ENCODE results near the gene DELE1. TPM values are rescaled to one million over a fixed set of nuclear protein-coding genes. Genes with fewer than 3 reads are reported as not detected.

Gene DELE1
- total and polyA plus RNA-seq, 2 donors (not counting 1 experiment from before 2014, with no cell fraction given): 124 to 127 TPM

- Histone ChIP-seq H3K36me3 (replicated peaks in 1 of 2; ENCODE audit: control extremely low read depth in 1 of 2, control insufficient read depth in 1 of 2, extremely low read depth in 1 of 2, insufficient read depth in 2 of 2, low read length in 1 of 2) (peaks cover 2 to 18% of the 10 kb centered on the region in 2 experiments), H3K4me3 (ENCODE audit: control extremely low read depth in 1 of 5, extremely low read depth in 1 of 5, insufficient read depth in 1 of 5, low read depth in 2 of 5, low read length in 4 of 5) (no peak overlapping the region), H3K27me3 (replicated peaks in 1 of 4; ENCODE audit: control extremely low read depth in 1 of 4, control insufficient read depth in 3 of 4, insufficient read depth in 4 of 4, low read length in 3 of 4) (no peaks in the 10 kb centered on the region), H3K9ac (ENCODE audit: low read length) (no peak overlapping the region), H2AFZ (ENCODE audit: insufficient read depth, low read depth, low read length, poor library complexity, severe bottlenecking) (no peak overlapping the region), H3K9me3 (ENCODE audit: control extremely low read depth in 1 of 3, control insufficient read depth in 2 of 3, insufficient read depth in 1 of 3, low read length in 2 of 3) (no peaks in the 10 kb centered on the region), H3K4me1 (ENCODE audit: control insufficient read depth in 2 of 2, insufficient read depth in 2 of 2, low read length in 2 of 2) (no peaks in the 10 kb centered on the region), H4K20me1 (ENCODE audit: control insufficient read depth, insufficient read depth, low read length, poor library complexity, severe bottlenecking) (no peaks in the 10 kb centered on the region), H3K27ac (ENCODE audit: low read length in 2 of 2) (no peak overlapping the region), H3K79me2 (ENCODE audit: control insufficient read depth, insufficient read depth, low read length) (no peaks in the 10 kb centered on the region), H3K4me2 (replicated peaks; ENCODE audit: low read depth, low read length, poor library complexity, severe bottlenecking) (no peak overlapping the region)
- no peak for ATAC-seq (ENCODE audit: low read depth)
- no peaks in the 10 kb centered on the region for H3K27me3 Mint-ChIP-seq
- 76% methylated on average over 5 of the region's 9 CpGs for WGBS (ENCODE audit: insufficient coverage)
- CTCF ChIA-PET: interaction anchor here (1.1 to 4.5 kb wide), 3 partner anchors 18 to 279 kb away, joined by 3 to 25 read pairs (median 4); no protein-coding TSS in a partner anchor
- DNase-seq: no peak
- no peak overlapping the region for H3K4me3 Mint-ChIP-seq
- intact Hi-C loops (cut with micrococcal nuclease): no loop called here
- POLR2A ChIA-PET: no interaction called here
- H3K4me1 Mint-ChIP-seq: no peaks in the 10 kb centered on the region
- H3K27ac Mint-ChIP-seq: no peak overlapping the region
- TF ChIP-seq, protein P1, sequence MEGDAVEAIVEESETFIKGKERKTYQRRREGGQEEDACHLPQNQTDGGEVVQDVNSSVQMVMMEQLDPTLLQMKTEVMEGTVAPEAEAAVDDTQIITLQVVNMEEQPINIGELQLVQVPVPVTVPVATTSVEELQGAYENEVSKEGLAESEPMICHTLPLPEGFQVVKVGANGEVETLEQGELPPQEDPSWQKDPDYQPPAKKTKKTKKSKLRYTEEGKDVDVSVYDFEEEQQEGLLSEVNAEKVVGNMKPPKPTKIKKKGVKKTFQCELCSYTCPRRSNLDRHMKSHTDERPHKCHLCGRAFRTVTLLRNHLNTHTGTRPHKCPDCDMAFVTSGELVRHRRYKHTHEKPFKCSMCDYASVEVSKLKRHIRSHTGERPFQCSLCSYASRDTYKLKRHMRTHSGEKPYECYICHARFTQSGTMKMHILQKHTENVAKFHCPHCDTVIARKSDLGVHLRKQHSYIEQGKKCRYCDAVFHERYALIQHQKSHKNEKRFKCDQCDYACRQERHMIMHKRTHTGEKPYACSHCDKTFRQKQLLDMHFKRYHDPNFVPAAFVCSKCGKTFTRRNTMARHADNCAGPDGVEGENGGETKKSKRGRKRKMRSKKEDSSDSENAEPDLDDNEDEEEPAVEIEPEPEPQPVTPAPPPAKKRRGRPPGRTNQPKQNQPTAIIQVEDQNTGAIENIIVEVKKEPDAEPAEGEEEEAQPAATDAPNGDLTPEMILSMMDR (IDR thresholded peaks at IDR 0.05): no peak
- no peak for TF ChIP-seq EZH2 (IDR thresholded peaks at IDR 0.05; ENCODE audit: borderline replicate concordance, insufficient read depth, low read depth, low read length, poor library complexity, severe bottlenecking)
- H3K9me3 Mint-ChIP-seq (ENCODE audit: insufficient read depth): no peaks in the 10 kb centered on the region
Observed at GRCh38 chr5:141942185-141942857, 18.6 kb downstream of the DELE1 start.

- H3K79me2 ChIP-seq (ENCODE audit: control insufficient read depth, insufficient read depth, low read length): no peaks in the 10 kb centered on the region
- Mint-ChIP-seq H3K27me3 (no peaks in the 10 kb centered on the region), H3K4me1 (no peaks in the 10 kb centered on the region), H3K9me3 (ENCODE audit: insufficient read depth) (no peaks in the 10 kb centered on the region), H3K27ac (no peak overlapping the region), H3K4me3 (no peak overlapping the region)
- no peaks in the 10 kb centered on the region for H3K27me3 ChIP-seq (replicated peaks in 1 of 4; ENCODE audit: control extremely low read depth in 1 of 4, control insufficient read depth in 3 of 4, insufficient read depth in 4 of 4, low read length in 3 of 4)
- ChIA-PET CTCF (interaction anchor here (1.4 to 4.5 kb wide), 3 partner anchors 16 to 252 kb away, joined by 3 to 25 read pairs (median 4); no protein-coding TSS in a partner anchor), POLR2A (no interaction called here)
- H3K27ac ChIP-seq (ENCODE audit: low read length in 2 of 2): no peak overlapping the region
- no peak overlapping the region for H3K4me3 ChIP-seq (ENCODE audit: control extremely low read depth in 1 of 5, extremely low read depth in 1 of 5, insufficient read depth in 1 of 5, low read depth in 2 of 5, low read length in 4 of 5)
- no peaks in the 10 kb centered on the region for H3K4me1 ChIP-seq (ENCODE audit: control insufficient read depth in 2 of 2, insufficient read depth in 2 of 2, low read length in 2 of 2)
- no peak for DNase-seq
- no peak for TF ChIP-seq EZH2 (IDR thresholded peaks at IDR 0.05; ENCODE audit: borderline replicate concordance, insufficient read depth, low read depth, low read length, poor library complexity, severe bottlenecking)
- TF ChIP-seq, protein P1 (IDR thresholded peaks at IDR 0.05): no peak
- no peak overlapping the region for H3K9ac ChIP-seq (ENCODE audit: low read length)
- H2AFZ ChIP-seq (ENCODE audit: insufficient read depth, low read depth, low read length, poor library complexity, severe bottlenecking): no peak overlapping the region
- intact Hi-C loops (cut with micrococcal nuclease): no loop called here
- H3K36me3 ChIP-seq (replicated peaks in 1 of 2; ENCODE audit: control extremely low read depth in 1 of 2, control insufficient read depth in 1 of 2, extremely low read depth in 1 of 2, insufficient read depth in 2 of 2, low read length in 1 of 2): peaks cover 0 to 7% of the 10 kb centered on the region in 2 experiments
- H3K4me2 ChIP-seq (replicated peaks; ENCODE audit: low read depth, low read length, poor library complexity, severe bottlenecking): no peak overlapping the region
- no peak for ATAC-seq (ENCODE audit: low read depth)
- no peaks in the 10 kb centered on the region for H4K20me1 ChIP-seq (ENCODE audit: control insufficient read depth, insufficient read depth, low read length, poor library complexity, severe bottlenecking)
- 97% methylated on average over 7 of the region's 9 CpGs for WGBS (ENCODE audit: insufficient coverage)
- H3K9me3 ChIP-seq (ENCODE audit: control extremely low read depth in 1 of 3, control insufficient read depth in 2 of 3, insufficient read depth in 1 of 3, low read length in 2 of 3): no peaks in the 10 kb centered on the region
Observed at GRCh38 chr5:141944076-141944475, 20.4 kb downstream of the DELE1 start.
